CD4-positive, alpha-beta T cell (primary cell): ENCODE measurements around the gene LMO3. TPM values are rescaled to one million over a fixed set of nuclear protein-coding genes. Genes with fewer than 3 reads are reported as not detected.

Experiments used
- ATAC-seq: fragments of 200-7000 bp; cut with Tn5 transposase; one replicate; pipeline ENCODE4 v1.10.0; 2022; ENCODE audit warnings: mild to moderate bottlenecking; ENCODE audit not compliant: poor library complexity
- CTCF ChIA-PET: fragments of 350-600 bp; sonication (Branson Sonifier 250); formaldehyde crosslinking; loops from one replicate; lab custom pipeline; 2021; ENCODE audit warnings: antibody characterized with exemption, inconsistent platforms; lab: Charles Lee
- POLR2A ChIA-PET: fragments of 350-600 bp; sonication (Branson Sonifier 250); formaldehyde crosslinking; loops from one replicate; lab custom pipeline; 2021; ENCODE audit warnings: antibody characterized with exemption, inconsistent platforms; lab: Charles Lee
- DNase-seq, 14 experiments: peaks; one replicate each; pipeline ENCODE4 v3.0.0-alpha.2; 2013 to 2020; ENCODE audit warnings: mixed read lengths in 2 of 14
- H3K27ac ChIP-seq, 2 donors: one replicate each; pipeline versions ENCODE4 v1.5.1 to v1.7.0; 2013; ENCODE audit warnings: low read length in 2 of 2, low read depth in 1 of 2, mild to moderate bottlenecking in 1 of 2
- H3K27me3 ChIP-seq, 2 experiments: 1 replicate in 1 of 2; 2 replicates in 1 of 2; pipeline versions ENCODE4 v1.6.1 to v1.7.0; 2013; ENCODE audit warnings: low read length in 2 of 2, control low read depth in 1 of 2, mild to moderate bottlenecking in 1 of 2, moderate library complexity in 1 of 2; ENCODE audit not compliant: insufficient read depth in 2 of 2, control insufficient read depth in 1 of 2
- H3K36me3 ChIP-seq: one replicate; pipeline ENCODE4 v1.6.1; 2013; ENCODE audit warnings: low read length, control low read depth; ENCODE audit not compliant: insufficient read depth
- H3K4me1 ChIP-seq: one replicate; pipeline ENCODE4 v1.6.1; 2013; ENCODE audit warnings: low read length, control low read depth; ENCODE audit not compliant: insufficient read depth
- H3K4me3 ChIP-seq: one replicate; pipeline ENCODE4 v1.5.1; 2013; ENCODE audit warnings: mild to moderate bottlenecking, low read length, moderate library complexity
- H3K9me3 ChIP-seq, 2 experiments: 1 replicate in 1 of 2; 2 replicates in 1 of 2; pipeline versions ENCODE4 v1.6.1 to v1.7.0; 2013; ENCODE audit warnings: low read length in 2 of 2, mild to moderate bottlenecking in 2 of 2, control low read depth in 1 of 2, moderate library complexity in 1 of 2; ENCODE audit not compliant: control insufficient read depth in 1 of 2, insufficient read depth in 1 of 2
- H3K27ac Mint-ChIP-seq: one replicate; pipeline ENCODE4 v1.8.0; 2020; ENCODE audit warnings: mixed read lengths
- H3K27me3 Mint-ChIP-seq: one replicate; pipeline ENCODE4 v1.8.0; 2021; ENCODE audit warnings: mixed read lengths
- H3K36me3 Mint-ChIP-seq: one replicate; pipeline ENCODE4 v1.8.0; 2021; ENCODE audit warnings: low read depth, mixed read lengths
- H3K4me1 Mint-ChIP-seq: one replicate; pipeline ENCODE4 v1.8.0; 2021; ENCODE audit warnings: low read depth, mixed read lengths
- H3K4me3 Mint-ChIP-seq: one replicate; pipeline ENCODE4 v1.8.0; 2020; ENCODE audit warnings: mild to moderate bottlenecking, mixed read lengths
- H3K9me3 Mint-ChIP-seq: one replicate; pipeline ENCODE4 v1.8.0; 2020; ENCODE audit warnings: mixed read lengths
- CTCF ChIP-seq: fragments of 200-600 bp; IDR thresholded peaks from one replicate; pipeline ENCODE4 v1.8.0; 2022; ENCODE audit warnings: antibody characterized with exemption, mild to moderate bottlenecking
- intact Hi-C, 2 experiments: fragments of 100-400 bp; cut with DNase I in 1 of 2; cut with micrococcal nuclease in 1 of 2; formaldehyde crosslinking; loops; one replicate each; pipeline versions ENCODE4 v1.15.1 to v1.9.0; 2023 to 2025; cut with DNase I, micrococcal nuclease
- total RNA-seq, 174 experiments: library from RNA in 2 of 174; stranded (reverse) in 2 of 174; gene quantifications; one replicate each; pipeline ENCODE4 v1.2.3 and lab custom pipeline; 2021 to 2026

The LMO3 gene
- total RNA-seq, 2 experiments from 2014 or later = not detected

DNA sequence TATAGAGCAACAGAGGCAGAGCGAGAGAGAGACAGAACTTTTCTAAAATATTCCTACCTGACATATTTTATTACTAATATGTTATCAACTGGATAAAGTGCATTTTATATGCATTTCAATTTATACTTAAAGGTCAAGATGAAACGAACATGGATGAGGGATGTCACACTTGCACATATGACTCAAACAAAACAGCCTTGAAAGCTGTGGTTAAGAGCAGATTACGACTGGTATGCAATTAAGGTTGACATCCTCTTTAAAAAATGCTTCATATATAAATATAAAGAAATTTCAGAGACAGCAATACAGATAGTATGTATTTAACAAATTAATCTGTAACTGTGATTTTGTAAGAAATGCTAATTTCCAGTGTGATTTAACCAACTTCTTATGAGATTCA is 52.5 kb downstream of the LMO3 start:
- DNase-seq (no peak), ATAC-seq (no peak)
- ChIA-PET CTCF (no interaction called here), POLR2A (no interaction called here)
- peaks cover 0 to 4% of the 10 kb centered on the region in 2 experiments for H3K9me3 ChIP-seq
- H3K4me3 ChIP-seq = no peak overlapping the region
- intact Hi-C loops = no loop called here
- no peak overlapping the region for H3K27ac ChIP-seq
- H3K36me3 Mint-ChIP-seq = no peaks in the 10 kb centered on the region
- no peaks in the 10 kb centered on the region for H3K27me3 ChIP-seq
- H3K27me3 Mint-ChIP-seq = no peaks in the 10 kb centered on the region
- H3K9me3 Mint-ChIP-seq = no peaks in the 10 kb centered on the region
- H3K4me1 ChIP-seq = no peaks in the 10 kb centered on the region
- no peak overlapping the region for H3K27ac Mint-ChIP-seq
- H3K36me3 ChIP-seq = no peaks in the 10 kb centered on the region
- no peak overlapping the region for H3K4me3 Mint-ChIP-seq
- no peaks in the 10 kb centered on the region for H3K4me1 Mint-ChIP-seq
- no peak for TF ChIP-seq CTCF

- Histone ChIP-seq H3K4me1 (no peaks in the 10 kb centered on the region), H3K9me3 (peaks cover 0 to 4% of the 10 kb centered on the region in 2 experiments), H3K27me3 (no peaks in the 10 kb centered on the region), H3K27ac (no peak overlapping the region), H3K36me3 (no peaks in the 10 kb centered on the region), H3K4me3 (no peak overlapping the region)
- POLR2A ChIA-PET = no interaction called here
- intact Hi-C loops = no loop called here
- DNase-seq (no peak), ATAC-seq (no peak)
- no peaks in the 10 kb centered on the region for H3K36me3 Mint-ChIP-seq
- no peak overlapping the region for H3K4me3 Mint-ChIP-seq
- CTCF ChIA-PET = no interaction called here
- no peaks in the 10 kb centered on the region for H3K9me3 Mint-ChIP-seq
- no peaks in the 10 kb centered on the region for H3K4me1 Mint-ChIP-seq
- no peak for TF ChIP-seq CTCF
- no peak overlapping the region for H3K27ac Mint-ChIP-seq
- H3K27me3 Mint-ChIP-seq = no peaks in the 10 kb centered on the region
Observed at GRCh38 chr12:16552301-16552700, 53.7 kb downstream of the LMO3 start.

DNA sequence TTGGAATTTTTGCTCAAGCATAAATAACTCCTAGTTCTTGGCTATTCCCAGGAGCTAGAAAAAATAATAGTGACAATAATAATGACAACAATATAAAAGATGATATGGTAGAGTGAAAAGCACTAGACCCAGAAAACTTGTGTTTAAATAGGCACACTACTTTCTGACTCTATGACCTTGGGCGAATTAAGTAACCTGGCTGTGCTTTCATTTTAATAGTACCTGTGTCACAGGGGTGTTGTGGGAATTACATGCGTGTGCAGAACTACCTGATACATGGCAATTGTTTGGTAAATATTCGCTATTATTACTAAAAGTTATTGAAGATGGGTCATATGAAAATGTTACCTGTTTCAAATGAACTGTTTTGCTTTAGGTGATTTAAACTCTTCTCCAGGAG is 60.1 kb downstream of the LMO3 start:
- H3K4me1 Mint-ChIP-seq = no peaks in the 10 kb centered on the region
- ChIA-PET CTCF (no interaction called here), POLR2A (no interaction called here)
- no peak overlapping the region for H3K27ac Mint-ChIP-seq
- H3K36me3 Mint-ChIP-seq = no peaks in the 10 kb centered on the region
- no peak for ATAC-seq
- no peaks in the 10 kb centered on the region for H3K4me1 ChIP-seq
- no peak overlapping the region for H3K4me3 ChIP-seq
- TF ChIP-seq CTCF = no peak
- H3K4me3 Mint-ChIP-seq = no peak overlapping the region
- intact Hi-C loops = no loop called here
- DNase-seq = no peak
- no peaks in the 10 kb centered on the region for H3K27me3 ChIP-seq
- H3K9me3 Mint-ChIP-seq = no peaks in the 10 kb centered on the region
- no peaks in the 10 kb centered on the region for H3K9me3 ChIP-seq
- no peaks in the 10 kb centered on the region for H3K36me3 ChIP-seq
- no peak overlapping the region for H3K27ac ChIP-seq
- no peaks in the 10 kb centered on the region for H3K27me3 Mint-ChIP-seq
